Activated T-cell treated with anti-CD3 and anti-CD28 coated beads for 48 hours (primary cell): Measurements from ENCODE around the gene ZNF286A.
"Not testable (repeated sequence)": the region's sequence is repeated elsewhere in the genome, so short reads cannot be mapped to it uniquely, and the experiment has no call there.

Experiments used
- DNase-seq: peaks from one replicate; pipeline ENCODE4 v3.0.0-alpha.2; 2020; ENCODE audit warnings: low read depth

Gene ZNF286A

GRCh38 chr17:15699413-15699924 is at the start of gene ZNF286A:
Gene ZNF286A (plus strand): TSS chr17:15699752. CDS start chr17:15700330, 578 bp downstream.
- DNase-seq: peak; percentile 97

GRCh38 chr17:15649861-15650421 is 49.6 kb upstream of the ZNF286A start:
- no peak for DNase-seq

GRCh38 chr17:15650741-15651582 is 48.6 kb upstream of the ZNF286A start:
- no peak for DNase-seq

GRCh38 chr17:15651583-15652110 is 47.9 kb upstream of the ZNF286A start:
- peak; percentile 6 for DNase-seq

GRCh38 chr17:15652960-15653359 is 46.6 kb upstream of the ZNF286A start:
- no peak for DNase-seq

GRCh38 chr17:15654401-15654800 is 45.2 kb upstream of the ZNF286A start:
- DNase-seq: not testable (repeated sequence)

GRCh38 chr17:15654886-15655561 is 44.5 kb upstream of the ZNF286A start:
- DNase-seq: no peak

- DNase-seq: no peak
Observed at GRCh38 chr17:15657868-15658267, 41.7 kb upstream of the ZNF286A start.

- no peak for DNase-seq
Observed at GRCh38 chr17:15658296-15658695, 41.3 kb upstream of the ZNF286A start.

GRCh38 chr17:15659236-15659635 is 40.3 kb upstream of the ZNF286A start:
- no peak for DNase-seq

- no peak for DNase-seq
Observed at GRCh38 chr17:15659663-15660062, 39.9 kb upstream of the ZNF286A start.

- DNase-seq: no peak
Observed at GRCh38 chr17:15660077-15660476, 39.5 kb upstream of the ZNF286A start.

GRCh38 chr17:15662681-15663080 is 36.9 kb upstream of the ZNF286A start:
- DNase-seq: no peak

GRCh38 chr17:15663176-15663575 is 36.4 kb upstream of the ZNF286A start:
- no peak for DNase-seq

- DNase-seq: no peak
Observed at GRCh38 chr17:15663691-15664090, 35.9 kb upstream of the ZNF286A start.

GRCh38 chr17:15669526-15669925 is 30.0 kb upstream of the ZNF286A start:
- not testable (repeated sequence) for DNase-seq

GRCh38 chr17:15674640-15675039 is 24.9 kb upstream of the ZNF286A start:
- not testable (repeated sequence) for DNase-seq

GRCh38 chr17:15675991-15676390 is 23.6 kb upstream of the ZNF286A start:
- not testable (repeated sequence) for DNase-seq

GRCh38 chr17:15683135-15683534 is 16.4 kb upstream of the ZNF286A start:
- not testable (repeated sequence) for DNase-seq

GRCh38 chr17:15683824-15684478 is 15.6 kb upstream of the ZNF286A start, which contains the start of gene TRIM16:
Gene TRIM16 (minus strand): TSS chr17:15684311. CDS start chr17:15651609, 32,702 bp downstream.
- DNase-seq: peak; percentile 67

- DNase-seq: not testable (repeated sequence)
Observed at GRCh38 chr17:15687494-15687893, 12.1 kb upstream of the ZNF286A start.

GRCh38 chr17:15698967-15699366 is 585 bp upstream of the ZNF286A start:
- DNase-seq: not testable (repeated sequence)
